ENCODE measurements around the gene GALNT14. TPM values are rescaled to one million over a fixed set of nuclear protein-coding genes. Genes with fewer than 3 reads are reported as not detected.

GALNT14 gene
- total RNA-seq, 1 experiment from 2014 or later: 12.2 TPM

DNA sequence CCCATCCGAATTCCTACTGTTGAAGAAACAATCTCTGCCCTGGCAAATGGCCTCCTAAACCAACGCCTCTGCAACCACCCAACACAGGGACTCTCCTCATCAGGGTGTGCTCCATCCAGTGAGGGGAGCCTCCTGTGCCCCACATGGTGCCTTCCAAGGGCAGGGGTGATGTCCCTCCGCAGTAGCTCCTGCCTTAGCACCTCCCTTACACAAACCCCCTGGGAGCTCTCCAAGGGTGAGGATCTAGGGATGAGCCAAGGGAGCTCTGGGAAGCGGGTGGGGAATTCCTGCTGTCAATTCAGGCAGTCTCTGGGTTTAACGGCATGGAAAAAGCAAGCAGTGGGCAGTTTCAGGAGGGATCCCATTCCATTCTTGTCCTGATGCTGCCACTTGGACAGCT lies 3.8 kb downstream of the GALNT14 start:
- no peak for DNase-seq (ENCODE audit: low spot score)

DNA sequence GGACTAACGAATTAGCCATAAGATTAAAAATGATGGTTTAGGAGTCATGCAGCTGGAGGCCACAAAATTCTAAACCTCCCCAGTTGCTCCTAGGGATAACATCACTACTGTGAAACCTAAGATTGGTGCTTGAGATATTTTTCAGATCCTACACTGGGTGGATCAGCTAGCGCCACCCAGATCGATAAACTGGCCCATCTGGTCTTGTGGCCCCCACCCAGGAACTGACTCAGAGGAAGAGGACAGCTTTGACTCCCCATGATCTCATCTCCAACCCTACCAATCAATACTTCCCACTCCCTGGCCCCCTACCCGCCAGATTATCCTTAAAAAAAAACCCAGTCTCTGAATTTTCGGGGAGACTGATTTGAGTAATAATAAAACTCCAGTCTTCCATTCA lies 5.5 kb downstream of the GALNT14 start:
- no peak for DNase-seq (ENCODE audit: low spot score)

DNA sequence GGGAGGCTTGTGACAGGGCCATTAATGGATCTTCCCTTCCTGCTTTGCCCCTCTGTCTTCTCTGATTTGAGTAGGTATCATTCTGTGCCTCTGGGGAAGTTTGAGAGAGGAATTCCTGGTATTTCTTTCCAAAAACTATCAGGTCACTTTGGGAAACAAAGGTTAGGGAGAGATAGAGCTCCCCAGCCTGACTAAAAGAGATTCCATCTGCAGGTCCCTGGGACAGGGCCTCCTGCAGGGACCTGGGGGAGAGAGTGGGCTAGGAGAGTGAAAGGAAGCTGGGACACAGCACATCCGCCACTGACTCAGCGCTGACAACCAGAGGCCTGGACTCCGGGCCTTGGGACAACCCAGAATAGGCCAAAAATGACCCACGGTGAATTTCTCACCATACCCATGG lies 6.4 kb downstream of the GALNT14 start:
- DNase-seq (ENCODE audit: low spot score): no peak

DNA sequence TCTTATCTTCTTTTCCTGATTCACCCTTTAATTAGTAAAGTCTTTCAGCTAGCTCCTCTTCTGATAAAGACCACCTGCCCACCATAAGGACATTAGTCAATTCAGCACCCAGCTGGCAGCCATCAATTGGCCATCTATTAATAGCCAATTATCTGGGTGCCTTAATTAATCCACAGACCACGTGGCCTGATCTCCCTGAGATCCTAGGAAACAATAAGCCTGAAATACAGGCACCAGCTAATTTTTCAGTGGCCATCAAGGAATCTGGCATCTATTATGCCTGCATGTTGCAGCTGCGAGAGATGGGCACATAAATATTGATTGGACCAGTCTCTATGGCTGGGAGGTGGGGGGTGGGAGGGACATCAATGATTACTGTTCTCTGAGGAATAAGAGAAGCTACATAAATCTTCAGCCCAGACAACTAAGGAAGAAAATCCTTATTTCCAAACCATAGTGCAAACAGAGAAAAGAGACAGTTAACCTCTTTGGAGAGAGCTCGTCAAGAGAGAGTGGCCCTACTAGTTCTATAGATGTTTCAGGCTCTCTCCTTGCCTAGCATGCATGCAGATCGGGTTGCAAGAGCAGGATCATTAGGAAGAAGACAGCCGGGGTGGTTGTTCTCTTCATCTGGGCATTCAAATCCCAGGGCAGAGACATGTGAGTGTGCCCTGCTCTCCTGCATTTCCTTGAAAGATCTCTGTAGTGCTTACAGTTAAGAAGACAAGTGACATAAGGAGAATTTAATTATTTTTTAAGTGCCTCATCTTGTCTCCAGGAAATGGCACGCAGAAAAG lies 8.7 kb downstream of the GALNT14 start:
- no peak for DNase-seq (ENCODE audit: low spot score)

DNA sequence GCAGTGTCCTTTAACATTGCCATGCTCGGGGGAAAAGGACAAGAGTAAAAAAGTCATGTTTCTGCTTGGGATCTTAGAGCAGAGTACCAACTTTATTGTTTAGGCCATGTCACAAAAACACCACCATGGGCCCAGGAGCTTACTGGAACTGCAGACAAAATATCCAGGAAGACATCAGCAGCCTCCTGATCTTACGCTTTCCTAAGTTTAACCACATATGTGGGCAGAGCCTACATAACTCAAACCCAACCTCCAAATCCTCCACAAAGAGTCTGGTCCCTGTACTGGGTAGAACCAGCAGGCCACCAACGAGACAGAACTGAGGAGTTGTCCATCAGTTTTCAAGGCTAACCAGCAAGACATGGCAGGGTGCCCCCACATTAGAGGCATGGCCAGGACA lies 10.3 kb downstream of the GALNT14 start:
- no peak for DNase-seq (ENCODE audit: low spot score)

DNA sequence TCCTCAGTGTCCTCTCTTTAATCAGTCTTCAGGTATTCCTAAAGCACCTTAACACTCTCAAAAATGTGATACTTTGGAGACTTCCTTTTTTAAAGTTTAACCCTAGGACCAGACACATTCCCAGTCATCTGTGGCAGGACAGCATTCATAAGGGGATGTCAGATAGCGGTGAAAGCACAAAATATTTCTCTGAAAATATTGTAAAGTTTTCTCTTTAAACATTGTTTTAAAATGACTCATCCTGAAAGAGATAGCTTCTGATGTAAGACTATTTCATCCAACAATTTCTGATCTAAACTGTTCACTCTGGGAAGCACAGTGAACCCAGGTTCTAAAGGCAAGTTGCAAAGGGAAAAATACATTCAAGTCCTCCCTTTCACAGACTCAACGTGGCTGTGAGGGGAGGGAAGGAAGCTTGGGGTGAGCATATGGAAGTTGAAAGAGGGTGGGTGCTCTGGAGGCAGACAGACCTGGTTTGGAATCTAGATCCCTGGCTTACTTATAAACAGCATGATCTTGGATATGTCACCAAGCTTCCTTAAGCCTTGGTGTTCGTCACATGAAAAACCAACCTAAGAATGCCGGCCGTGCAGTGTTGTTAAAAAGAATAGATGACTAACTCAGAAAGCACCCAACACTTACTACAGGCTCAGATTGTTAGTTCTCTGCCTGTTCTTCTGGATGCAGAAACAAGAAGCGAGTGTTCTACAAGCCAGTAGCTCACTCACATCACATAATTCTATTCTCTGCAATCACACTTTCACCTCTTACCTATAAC lies 12.1 kb downstream of the GALNT14 start:
- no peak for DNase-seq (ENCODE audit: low spot score)

DNA sequence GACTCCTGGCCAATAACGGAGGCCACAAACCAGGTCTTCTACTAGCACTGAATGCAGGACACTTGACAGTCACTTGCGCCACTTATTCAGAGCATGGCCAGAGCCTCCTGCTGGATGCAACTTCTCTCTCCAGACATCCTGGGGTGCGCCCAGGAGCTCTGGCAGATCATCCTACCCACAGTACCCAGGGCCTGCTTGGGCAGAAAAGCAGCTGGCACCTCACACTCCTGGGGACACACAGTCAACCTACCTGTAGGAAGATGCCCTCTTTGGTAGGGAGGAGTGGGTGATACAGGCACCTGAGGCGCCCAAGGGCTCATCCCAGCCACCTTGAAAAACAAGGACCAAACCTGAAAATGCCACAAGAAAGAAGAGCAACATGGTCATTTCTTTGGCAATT lies 13.3 kb downstream of the GALNT14 start:
- DNase-seq (ENCODE audit: low spot score): no peak

DNA sequence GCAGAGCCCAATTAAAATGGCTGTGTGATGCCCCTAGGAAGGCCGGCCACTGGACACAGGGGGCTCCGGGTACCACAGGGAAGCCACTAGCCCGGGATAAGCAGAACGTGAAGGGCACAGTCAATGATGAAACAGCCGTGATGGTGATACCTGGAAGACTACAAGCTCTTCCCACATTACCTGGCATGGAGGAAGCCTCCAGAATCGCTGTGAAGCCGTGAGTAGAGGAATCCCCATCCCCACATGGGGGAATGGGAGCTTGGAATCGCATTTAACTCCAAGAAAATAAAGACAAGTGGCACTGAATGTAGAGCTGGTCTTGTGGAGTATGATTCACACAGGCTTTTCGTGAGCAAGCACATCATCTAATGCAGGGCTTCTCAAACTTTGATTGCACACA lies 16.1 kb downstream of the GALNT14 start:
- no peak for DNase-seq (ENCODE audit: low spot score)

DNA sequence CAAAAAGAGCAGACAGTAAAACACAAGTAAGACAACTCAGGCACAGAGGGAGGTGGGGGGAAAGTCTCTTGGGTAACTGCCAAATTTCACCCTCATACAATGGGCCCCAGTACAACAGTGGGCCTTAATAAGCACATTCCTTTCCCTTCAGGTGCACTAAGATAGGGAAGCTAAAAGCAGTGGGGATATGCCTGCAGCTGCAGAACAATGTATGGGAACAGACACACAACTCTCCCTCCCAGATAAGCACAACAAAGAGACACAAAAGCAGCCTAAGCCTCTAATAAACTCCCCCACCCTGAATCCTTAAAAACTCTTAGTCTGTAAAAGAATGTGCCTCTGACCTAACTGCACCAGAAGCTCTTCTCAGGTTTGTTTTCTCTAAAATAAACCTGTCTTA lies 24.5 kb downstream of the GALNT14 start:
- no peak for DNase-seq (ENCODE audit: low spot score)

DNA sequence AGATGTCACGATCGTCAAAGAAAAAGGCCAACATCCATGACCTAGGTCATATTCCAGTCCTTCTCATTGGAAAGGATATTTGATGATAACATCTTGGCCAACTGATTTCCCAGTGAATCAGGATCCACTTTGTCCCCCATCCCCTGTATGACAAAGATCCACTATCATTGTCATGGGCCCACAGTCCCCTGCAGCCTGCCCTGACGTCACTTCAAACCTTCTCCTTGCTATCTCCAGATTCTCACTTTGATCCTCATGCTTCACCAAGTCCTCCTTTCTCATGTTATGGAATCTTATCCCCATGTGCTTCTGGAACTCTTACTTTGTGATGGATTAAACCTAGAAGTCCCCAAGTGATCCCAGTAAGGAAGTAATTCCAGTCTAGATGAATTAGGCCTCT lies 25.7 kb downstream of the GALNT14 start:
- DNase-seq (ENCODE audit: low spot score): no peak

DNA sequence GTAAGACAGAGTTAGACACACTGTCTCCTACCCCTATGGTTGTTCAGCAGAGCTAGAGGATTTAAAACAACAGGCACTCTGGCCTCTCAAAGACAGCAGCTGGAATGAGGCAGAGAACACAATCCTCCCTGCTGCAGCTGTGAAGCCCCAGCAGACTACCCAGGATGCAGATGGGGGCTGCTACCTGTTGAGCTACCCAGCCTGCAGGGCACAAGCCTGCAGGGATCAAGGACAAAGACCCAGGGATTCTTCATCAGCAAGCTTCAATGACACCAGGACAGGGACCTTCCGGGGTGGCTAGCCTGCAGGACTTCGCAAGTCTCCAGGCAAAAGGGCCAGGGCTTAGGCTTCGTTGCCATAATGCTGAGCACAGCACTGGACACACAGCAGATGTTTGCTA lies 27.2 kb downstream of the GALNT14 start:
- no peak for DNase-seq (ENCODE audit: low spot score)

DNA sequence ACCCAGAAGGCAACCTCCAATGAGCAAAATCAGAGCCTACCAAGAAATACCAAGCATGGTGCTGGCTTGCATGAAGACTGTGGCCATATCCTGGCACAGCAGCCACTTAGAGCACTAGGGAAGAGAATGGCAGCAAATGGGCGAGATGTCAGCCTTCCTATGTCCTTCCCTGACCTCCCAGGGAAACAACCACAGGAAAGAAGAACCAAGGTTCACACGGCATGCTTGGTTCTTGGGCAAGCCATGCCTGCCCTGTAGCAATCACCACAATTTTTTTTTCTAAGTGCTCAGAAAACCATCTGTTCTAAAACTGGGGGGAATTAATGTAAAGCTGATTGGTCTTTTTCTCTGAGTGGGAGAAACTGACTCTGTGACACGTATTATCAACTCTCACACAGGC lies 27.8 kb downstream of the GALNT14 start:
- DNase-seq (ENCODE audit: low spot score): no peak

DNA sequence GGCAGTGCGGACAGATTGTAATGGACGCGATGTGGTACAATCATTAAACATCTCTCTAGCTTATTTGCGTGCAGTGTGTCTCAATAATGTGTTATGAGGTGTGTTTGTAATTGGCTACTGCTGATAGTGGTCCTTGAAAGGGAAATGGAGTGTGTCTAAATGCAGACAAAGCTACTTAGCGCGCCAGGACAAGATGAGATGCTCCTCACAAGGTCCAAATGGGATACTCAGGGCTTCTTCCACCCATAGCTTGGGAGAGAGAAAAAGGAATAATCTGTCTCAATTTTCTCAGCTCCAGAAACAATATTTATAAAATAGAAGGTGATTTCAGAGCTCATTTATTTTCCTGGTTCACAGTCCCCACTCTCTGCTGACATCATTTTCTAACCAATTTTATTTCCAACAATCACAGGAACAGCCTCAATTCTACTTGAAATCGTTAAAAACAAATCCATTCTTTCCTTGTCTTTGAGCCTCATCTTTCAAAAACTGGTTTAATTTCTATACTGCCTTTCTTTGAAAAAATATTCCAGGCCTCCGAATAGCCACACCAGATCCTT lies 28.5 kb downstream of the GALNT14 start:
- DNase-seq (ENCODE audit: low spot score): no peak

DNA sequence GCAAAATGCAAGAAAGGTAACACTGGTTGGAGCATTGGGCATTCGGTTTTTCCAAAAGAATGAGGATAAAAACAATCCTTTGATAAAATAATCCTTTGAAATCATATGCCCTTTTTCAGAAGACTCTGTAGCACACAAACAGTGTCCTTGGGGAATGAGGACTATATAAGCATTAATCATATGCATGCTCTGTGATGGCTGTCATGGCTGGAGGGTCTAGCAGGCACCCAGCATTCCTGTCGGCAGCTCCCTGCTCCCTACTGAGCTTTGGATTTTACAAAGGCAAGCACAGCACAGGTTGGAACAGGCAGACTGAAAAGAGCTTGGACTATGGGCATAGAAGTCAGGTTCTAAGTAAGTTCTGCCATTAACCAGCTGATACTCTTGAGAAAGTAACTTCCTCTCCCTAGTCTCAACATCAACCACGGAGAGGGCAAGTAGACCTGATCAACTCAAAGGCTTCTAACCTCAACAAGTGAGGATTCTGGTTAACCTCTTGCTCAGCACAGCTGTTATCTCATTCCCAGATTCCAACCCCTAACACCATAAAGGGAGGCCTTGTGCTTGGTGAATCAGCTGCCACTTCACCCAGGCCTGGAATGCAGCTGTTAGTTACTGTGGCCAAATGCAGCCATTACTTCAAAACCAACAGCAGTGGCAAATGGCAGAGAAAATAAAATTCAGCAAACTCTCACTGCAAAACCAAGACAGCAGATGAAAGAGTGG lies 29.5 kb downstream of the GALNT14 start:
- DNase-seq (ENCODE audit: low spot score): no peak

DNA sequence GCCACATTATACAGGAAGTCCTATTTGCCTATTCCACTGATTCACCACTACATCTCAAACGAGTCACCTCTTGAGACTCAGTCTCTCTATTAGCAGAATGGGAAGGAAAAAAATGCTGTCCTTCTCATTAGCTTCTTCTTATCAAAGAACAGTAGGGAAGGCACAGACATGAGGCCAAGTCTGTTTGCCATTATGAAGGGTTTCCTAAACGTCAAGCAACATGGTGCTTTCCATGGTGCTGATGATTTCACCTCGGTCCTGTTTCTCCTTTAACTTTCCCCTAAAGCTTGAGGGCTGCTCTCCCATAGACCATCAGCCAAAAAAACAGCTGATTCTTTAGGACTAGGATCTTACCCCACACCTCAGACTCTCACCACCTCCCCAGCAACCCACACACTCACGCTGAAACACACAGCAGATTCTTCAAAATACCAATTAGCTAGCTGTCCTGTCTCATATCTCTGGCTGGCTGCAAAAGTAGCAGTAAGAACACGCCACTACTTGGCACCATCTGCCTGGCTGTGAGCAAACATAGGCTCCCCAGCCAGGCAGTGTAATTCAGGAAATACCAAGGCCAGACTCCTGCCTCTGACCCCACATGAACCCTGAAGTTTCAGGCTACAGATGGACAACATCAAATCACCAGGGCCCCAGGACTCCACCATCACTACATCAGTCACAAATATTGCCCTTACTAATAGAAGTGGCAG lies 30.5 kb downstream of the GALNT14 start:
- no peak for DNase-seq (ENCODE audit: low spot score)

DNA sequence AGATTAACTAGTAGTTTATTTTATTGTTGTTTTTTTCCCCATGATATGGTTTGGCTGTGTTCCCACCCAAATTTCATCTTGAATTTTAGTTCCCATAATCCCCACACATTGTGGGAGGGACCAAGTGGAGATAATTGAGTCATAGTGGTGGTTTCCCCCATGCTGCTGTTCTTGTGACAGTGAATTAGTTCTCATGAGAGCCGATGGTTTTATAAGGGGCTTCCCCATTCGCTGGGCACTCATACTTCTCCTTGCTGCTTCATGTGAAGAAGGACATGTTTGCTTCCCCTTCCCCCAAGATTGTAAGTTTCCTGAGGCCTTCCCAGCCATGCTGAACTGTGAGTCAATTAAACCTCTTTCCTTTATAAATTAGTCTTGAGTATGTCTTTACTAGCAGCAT lies 36.5 kb downstream of the GALNT14 start:
- DNase-seq (ENCODE audit: low spot score): no peak

DNA sequence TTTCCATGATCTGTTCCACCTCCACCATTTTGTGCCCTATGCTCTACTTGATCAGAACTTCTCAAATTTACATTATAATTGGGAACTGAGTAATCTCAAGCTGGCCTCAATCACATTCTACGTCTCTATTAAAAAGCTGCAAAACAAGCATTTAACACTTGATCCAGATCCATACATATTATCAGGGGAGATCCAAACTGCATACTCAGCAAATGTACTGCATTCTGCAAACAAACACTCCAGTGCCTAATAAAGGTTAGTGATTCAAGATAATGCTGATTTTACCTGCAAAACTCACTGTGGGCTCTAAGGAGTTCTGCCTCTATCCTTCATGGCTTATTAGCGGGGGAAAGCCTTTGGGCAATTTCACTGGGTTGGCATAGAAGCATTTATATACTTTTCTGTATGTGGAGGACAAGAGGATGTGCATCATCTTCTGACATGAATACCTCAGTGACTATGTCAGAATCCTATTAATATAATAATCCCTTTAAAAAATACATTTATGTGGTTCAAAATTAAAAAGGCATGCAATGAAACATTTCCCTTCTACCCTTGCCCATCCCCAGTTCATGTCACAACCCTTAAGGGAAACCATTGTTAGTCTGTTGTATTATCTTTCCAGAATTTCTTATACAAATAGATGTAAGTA lies 40.2 kb downstream of the GALNT14 start:
- no peak for DNase-seq (ENCODE audit: low spot score)

DNA sequence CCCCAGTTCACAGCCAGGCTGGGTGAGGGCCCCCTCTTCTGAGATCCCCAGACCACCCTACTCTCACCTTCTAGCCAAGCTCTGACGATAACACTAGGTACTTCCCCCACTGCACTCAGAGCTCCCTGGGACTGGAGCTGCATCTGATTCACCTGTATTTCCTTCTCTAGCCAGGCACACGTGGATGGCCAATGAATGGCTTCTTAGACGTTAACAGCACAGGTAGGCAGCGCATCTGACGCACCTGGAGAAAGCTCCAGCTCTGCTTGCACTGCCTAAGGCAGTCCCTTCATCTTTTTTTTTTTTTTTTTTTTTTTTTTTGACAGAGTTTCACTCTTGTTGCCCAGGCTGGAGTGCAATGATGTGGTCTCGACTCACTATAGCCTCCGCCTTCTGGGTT lies 48.1 kb downstream of the GALNT14 start:
- DNase-seq (ENCODE audit: low spot score): no peak

DNA sequence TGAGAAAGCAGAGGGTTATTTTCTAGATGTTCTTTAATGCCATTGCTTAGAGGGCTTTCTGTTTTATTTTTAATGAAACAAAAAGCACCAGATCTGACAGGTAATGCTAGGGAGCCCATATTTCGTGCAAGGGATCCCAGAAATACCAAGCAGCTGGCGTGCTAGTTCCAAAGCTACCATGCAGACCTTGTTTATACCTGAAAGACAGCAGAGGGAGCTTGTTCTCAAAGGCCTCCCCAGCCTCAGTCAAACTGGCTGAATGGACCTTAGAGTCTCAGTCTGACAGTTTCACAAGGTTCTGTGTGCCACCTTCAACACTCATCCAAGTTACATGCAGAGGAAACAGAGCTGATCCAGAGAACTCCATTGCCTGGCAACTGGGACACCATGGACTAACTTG lies 48.6 kb downstream of the GALNT14 start:
- no peak for DNase-seq (ENCODE audit: low spot score)

DNA sequence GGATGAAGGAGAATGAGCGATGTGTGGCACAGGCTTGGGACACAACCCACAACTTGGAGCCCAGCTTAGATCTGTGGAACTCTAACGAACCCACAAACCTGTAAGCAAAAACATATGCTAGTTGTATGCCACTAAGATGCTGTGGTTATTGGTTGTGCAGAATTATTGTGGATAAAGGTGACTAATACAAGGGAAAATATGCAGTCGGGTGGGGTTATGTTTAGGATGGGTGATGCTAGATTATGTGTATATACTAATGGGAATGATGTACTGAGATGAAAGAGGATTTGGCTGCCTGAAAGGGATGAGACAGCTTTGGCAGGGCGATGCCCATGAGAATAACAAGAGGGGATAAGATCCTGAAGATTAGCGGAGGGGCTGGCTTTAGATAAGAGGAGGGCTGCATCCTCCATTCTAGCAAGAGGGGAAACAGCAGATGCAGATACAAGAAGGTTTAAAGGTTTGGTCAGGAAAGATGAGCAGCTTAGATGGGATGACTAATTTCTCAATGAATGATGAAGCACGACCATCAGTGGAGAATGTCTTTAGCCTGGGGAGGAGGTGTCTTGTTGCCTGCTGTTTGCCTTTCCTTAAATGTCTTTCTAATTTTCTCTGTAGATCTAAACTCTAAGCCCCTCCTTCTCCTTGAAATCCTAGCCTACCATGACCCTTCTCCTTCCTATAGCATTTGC lies 49.6 kb downstream of the GALNT14 start:
- DNase-seq (ENCODE audit: low spot score): no peak

DNA sequence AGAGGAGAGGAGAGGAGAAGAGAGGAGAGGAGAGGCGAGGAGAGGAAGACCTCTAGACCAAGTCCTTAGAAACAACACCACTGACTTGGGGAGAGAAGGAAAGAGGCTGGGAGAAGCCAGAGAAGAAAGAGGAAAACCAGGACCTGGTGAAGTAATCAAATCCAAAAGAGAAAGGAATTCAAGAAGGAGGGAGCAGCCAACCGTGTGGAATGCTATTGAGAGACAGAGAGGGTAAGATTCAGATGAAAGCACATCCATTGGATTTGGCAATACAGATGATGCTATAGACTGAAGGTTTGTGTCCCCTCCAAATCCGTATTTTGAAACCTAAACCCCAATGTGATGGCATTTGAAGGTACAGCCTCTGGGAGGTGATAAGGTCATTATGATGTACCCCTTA lies 50.7 kb downstream of the GALNT14 start:
- no peak for DNase-seq (ENCODE audit: low spot score)
